Prostate gland (tissue), 2 donors: ENCODE measurements around the gene EZH1.

Experiments used
- CTCF ChIP-seq, 4 experiments: fragments of 200-600 bp in 2 of 4; fragments of 450-650 bp in 2 of 4; sonication (generic) in 2 of 4; IDR thresholded peaks; 1 replicate in 3 of 4; 2 replicates in 1 of 4; pipeline ENCODE4 v1.5.1; 2016 to 2019; ENCODE audit warnings: antibody characterized with exemption in 4 of 4, mild to moderate bottlenecking in 2 of 4, moderate library complexity in 2 of 4
- POLR2A ChIP-seq: fragments of 450-650 bp; IDR thresholded peaks from one replicate; pipeline ENCODE4 v1.6.1; 2016; ENCODE audit warnings: antibody characterized with exemption, mild to moderate bottlenecking
- POLR2AphosphoS5 ChIP-seq: sonication (generic); formaldehyde crosslinking; IDR thresholded peaks from one replicate; pipeline ENCODE4 v1.6.1; 2017; ENCODE audit warnings: antibody characterized with exemption

DNA sequence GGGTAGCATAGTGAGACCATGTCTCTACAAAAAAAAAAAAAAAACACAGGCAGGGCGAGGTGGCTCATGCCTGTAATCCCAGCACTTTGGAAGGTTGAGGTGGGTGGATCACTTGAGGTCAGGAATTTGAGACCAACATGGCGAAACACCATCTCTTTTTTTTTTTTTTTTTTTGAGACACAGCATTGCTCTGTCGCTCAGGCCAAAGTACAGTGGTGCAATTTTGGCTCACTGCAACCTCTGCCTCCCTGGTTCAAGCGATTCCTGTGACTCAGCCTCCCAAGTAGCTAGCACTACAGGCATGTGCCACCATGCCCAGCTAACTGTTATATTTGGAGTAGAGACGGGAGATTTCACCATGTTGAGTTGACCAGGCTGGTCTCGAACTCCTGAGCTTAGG lies 21.3 kb upstream of the EZH1 start:
- no peak for TF ChIP-seq CTCF (IDR thresholded peaks at IDR 0.05)
- no peak for TF ChIP-seq POLR2A
- TF ChIP-seq POLR2AphosphoS5 = no peak
